ENCODE measurements around the gene PTH1R.

PTH1R gene

DNA sequence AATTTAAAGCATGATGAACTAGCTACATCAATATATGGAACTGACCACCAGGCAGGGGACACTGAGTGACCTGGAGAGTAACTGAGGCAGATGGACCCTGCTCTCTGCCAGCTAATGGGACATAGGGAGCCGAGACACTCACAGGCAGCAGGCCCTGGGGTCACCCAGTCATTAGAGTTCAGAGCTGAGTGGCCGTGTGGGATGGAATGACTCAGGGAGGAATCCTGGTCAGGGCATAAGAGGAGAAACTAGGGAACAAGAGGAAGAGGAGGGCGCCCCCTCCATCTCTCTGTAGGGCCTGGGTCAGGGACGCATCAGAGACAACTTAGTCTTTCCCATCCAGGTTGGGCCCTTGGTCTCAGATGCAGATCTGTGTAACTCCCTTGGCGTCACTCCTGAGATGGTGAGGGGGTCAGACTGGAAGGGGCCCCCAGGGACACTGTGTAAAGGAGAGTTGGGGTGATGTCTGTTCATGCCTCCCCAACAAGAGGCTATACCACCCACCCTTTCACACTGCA lies 59.3 kb downstream of the PTH1R start:
- H3K27ac ChIP-seq (ENCODE audit: low read depth, low read length), result no peak overlapping the region
- 90% methylated on average over 5 of the region's 5 CpGs for WGBS
- no peak overlapping the region for H3K9ac ChIP-seq (ENCODE audit: low read depth, low read length)
- peaks cover 50% of the 10 kb centered on the region for H3K36me3 ChIP-seq (ENCODE audit: insufficient read depth, low read length)
- H3K4me1 ChIP-seq (ENCODE audit: insufficient read depth, low read length), result peaks cover 25% of the 10 kb centered on the region
- no peaks in the 10 kb centered on the region for H3K9me3 ChIP-seq (ENCODE audit: insufficient read depth, low read depth, low read length)
- no peaks in the 10 kb centered on the region for H3K27me3 ChIP-seq (ENCODE audit: insufficient read depth, low read length)
- no peak overlapping the region for H3K4me3 ChIP-seq (ENCODE audit: low read length)

DNA sequence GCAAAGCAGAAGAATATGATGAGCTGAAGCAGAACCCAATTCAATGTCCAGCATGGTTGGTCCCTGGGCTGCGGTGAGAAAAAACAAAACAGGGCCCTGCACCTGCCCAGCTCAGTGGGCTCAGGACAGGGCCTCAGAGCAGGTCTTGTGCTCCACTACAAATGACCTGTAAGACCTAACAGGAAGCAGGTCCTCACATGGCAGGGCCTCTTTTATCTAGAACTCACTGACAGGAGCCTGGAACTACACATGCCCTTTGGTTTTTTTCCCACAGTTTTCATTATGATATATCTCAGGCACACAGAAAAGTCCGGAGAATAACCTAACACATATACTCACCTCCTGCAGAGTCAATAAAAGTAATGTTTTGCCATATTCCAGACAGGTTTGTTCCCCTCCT lies 60.6 kb downstream of the PTH1R start:
- WGBS, result 94% methylated on average over 2 of the region's 2 CpGs
- no peak overlapping the region for H3K4me3 ChIP-seq (ENCODE audit: low read length)
- H3K9me3 ChIP-seq (ENCODE audit: insufficient read depth, low read depth, low read length), result no peaks in the 10 kb centered on the region
- H3K9ac ChIP-seq (ENCODE audit: low read depth, low read length), result no peak overlapping the region
- H3K27me3 ChIP-seq (ENCODE audit: insufficient read depth, low read length), result no peaks in the 10 kb centered on the region
- H3K4me1 ChIP-seq (ENCODE audit: insufficient read depth, low read length), result peaks cover 27% of the 10 kb centered on the region
- peaks cover 56% of the 10 kb centered on the region for H3K36me3 ChIP-seq (ENCODE audit: insufficient read depth, low read length)
- no peak overlapping the region for H3K27ac ChIP-seq (ENCODE audit: low read depth, low read length)

DNA sequence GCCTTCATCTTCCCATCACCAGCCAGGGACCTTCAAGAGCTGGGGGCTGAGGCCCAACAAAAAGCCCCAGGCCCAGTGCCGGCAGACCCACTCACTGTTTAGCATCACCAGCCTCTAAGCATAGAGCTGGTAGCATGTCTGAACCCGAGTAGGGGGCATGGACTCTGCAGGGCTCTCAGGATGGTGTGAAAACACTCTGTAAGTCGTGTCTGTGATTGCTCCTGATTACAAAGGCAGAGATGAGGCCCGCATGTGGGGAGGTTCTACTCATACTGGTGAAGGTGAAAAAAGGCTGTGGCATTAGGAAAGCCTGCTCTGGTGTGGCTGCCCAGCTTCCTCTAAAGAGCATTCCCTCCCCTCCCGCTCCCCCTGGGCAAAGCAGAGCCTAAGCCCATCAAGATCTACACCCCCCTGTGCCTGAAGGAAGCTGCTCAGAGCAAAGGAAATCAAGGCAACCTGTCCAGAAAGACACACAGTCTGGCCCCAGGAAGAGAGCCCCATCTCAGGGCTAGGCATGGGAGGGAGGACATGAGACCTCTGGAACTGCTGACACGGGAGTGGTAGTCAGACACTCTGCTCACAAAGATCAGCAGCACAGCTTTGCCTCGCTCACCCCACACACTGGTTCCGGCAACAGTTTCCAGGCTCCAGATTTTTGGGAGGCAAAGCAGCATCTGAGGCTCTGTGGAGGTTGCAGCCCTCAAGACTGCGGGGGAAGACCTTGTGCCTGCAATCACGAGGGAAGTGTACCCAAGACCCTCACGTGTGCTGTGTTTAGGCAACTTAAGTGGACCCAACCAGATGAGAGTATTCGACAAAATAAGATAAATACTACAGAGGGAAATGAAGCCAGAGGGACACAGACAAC lies 62.3 kb downstream of the PTH1R start:
- H3K4me1 ChIP-seq (ENCODE audit: insufficient read depth, low read length), result peaks cover 36% of the 10 kb centered on the region

DNA sequence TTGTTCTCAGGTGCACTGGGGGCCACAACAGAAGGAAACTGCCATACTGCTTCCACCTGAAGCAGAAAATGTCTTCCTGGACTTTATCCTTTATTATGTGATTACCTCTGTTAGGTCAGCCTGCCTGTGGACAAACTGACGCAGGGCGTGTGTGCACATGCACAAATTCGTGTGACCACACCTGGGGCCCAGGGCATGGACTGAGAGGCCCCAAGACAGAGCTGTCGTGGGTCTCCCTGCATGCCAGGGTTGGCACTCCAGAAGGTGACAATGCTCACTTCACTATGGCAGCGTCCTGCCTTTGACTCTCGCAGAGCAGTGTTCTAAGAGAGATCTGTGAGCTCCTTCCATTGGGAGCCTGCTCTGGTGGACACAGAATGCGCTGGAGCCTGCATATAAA lies 64.6 kb downstream of the PTH1R start:
- Histone ChIP-seq H3K4me1 (ENCODE audit: insufficient read depth, low read length) (peaks cover 23% of the 10 kb centered on the region), H3K36me3 (ENCODE audit: insufficient read depth, low read length) (peaks cover 53% of the 10 kb centered on the region), H3K9ac (ENCODE audit: low read depth, low read length) (no peak overlapping the region), H3K27me3 (ENCODE audit: insufficient read depth, low read length) (no peaks in the 10 kb centered on the region), H3K27ac (ENCODE audit: low read depth, low read length) (no peak overlapping the region), H3K9me3 (ENCODE audit: insufficient read depth, low read depth, low read length) (no peaks in the 10 kb centered on the region), H3K4me3 (ENCODE audit: low read length) (no peak overlapping the region)
- WGBS, result 94% methylated on average over 7 of the region's 7 CpGs

More for the DNA sequence above, 62.3 kb downstream of the PTH1R start:
- no peak overlapping the region for H3K4me3 ChIP-seq (ENCODE audit: low read length)
- WGBS, result 90% methylated on average over 12 of the region's 12 CpGs
- no peaks in the 10 kb centered on the region for H3K27me3 ChIP-seq (ENCODE audit: insufficient read depth, low read length)
- no peak overlapping the region for H3K27ac ChIP-seq (ENCODE audit: low read depth, low read length)
- no peaks in the 10 kb centered on the region for H3K9me3 ChIP-seq (ENCODE audit: insufficient read depth, low read depth, low read length)
- H3K9ac ChIP-seq (ENCODE audit: low read depth, low read length), result no peak overlapping the region
- H3K36me3 ChIP-seq (ENCODE audit: insufficient read depth, low read length), result peaks cover 56% of the 10 kb centered on the region

DNA sequence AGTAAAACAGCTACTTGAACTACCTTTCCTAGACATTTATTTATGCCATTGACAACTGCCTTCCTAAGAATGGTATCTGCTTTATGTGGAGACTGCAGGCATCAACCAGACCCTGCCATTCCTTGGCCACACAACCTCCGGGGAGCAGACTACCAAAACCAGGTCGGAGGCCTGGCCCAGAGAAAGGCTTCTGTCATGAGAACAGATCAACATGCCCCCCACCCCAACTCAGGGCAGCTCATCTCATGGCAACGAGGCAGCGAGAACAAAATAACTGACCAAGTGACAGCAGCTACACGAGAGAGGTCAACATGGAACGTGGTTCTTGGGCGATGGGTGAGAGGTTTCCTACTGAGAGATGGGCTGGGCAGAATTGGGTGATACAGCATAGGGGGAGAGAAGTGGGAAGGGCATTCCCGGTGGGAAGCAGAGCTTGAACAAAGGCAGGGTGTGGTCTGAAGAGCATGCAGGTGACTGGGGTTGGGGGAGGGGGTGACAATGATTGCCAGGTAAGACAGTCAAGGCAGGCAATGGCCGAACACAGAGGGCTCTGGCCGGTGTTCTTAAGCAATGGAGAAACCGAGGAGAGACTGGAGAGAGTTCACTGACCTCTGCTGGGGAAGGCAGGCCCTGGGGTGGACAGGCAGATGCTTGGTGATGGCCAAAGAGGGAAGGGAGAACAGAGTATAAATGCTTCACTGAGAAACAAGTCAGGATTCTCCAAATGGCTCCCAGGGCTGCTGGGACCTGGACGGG lies 65.1 kb downstream of the PTH1R start:
- Histone ChIP-seq H3K9me3 (ENCODE audit: insufficient read depth, low read depth, low read length) (no peaks in the 10 kb centered on the region), H3K4me3 (ENCODE audit: low read length) (no peak overlapping the region), H3K9ac (ENCODE audit: low read depth, low read length) (no peak overlapping the region; the same call in 1 of the 2 replicates), H3K4me1 (ENCODE audit: insufficient read depth, low read length) (peaks cover 23% of the 10 kb centered on the region), H3K27me3 (ENCODE audit: insufficient read depth, low read length) (no peaks in the 10 kb centered on the region), H3K36me3 (ENCODE audit: insufficient read depth, low read length) (peaks cover 52% of the 10 kb centered on the region), H3K27ac (ENCODE audit: low read depth, low read length) (no peak overlapping the region)
- WGBS, result 87% methylated on average over 12 of the region's 12 CpGs

DNA sequence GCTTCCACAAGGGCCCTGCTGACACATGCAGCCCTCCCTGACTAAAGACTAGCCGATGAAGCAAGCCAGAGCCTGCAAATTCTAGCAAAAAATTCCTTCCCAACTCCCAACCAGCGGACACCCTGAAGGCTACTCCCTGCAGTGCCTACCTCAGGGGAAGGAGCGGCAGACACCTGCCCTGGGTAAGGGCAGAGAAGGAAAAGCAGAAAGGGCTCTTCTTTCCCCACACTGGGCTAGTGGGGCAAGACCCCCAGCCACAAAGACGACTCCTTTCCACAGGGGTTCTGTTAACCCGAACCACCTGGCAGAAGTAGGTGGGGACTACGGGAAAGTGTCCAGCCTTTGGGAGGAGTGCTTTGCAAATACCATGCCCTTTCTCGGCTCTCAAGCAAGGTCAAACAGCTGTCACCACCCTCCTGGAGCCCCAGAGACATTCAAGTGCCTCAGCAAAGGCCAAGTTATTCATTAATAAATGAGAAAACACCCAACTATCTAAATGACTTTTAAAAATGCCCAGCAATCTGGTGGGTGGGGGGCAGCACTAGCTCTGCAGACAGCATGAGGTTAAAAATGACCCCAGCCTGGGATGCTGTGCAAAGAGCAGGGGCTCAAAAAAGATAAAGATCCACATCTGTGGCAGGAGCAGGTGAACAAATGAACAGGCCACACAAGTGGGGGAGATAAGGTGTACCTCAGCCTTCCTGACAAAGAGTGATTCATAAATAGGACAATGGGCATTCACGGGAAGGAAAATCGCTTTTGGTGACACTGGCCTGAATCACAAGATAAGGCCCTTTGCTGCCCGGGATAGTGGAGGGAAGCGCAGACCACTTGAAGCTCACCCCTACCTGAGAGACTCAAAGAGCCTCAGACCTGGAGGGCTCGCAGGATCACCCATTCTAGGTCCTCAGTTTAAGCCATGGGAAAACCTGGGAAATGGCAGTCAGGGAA lies 66.0 kb downstream of the PTH1R start:
- WGBS, result 90% methylated on average over 12 of the region's 12 CpGs
- no peak overlapping the region for H3K4me3 ChIP-seq (ENCODE audit: low read length)
- no peak overlapping the region for H3K27ac ChIP-seq (ENCODE audit: low read depth, low read length)
- H3K9me3 ChIP-seq (ENCODE audit: insufficient read depth, low read depth, low read length), result no peaks in the 10 kb centered on the region
- H3K4me1 ChIP-seq (ENCODE audit: insufficient read depth, low read length), result peaks cover 23% of the 10 kb centered on the region
- no peaks in the 10 kb centered on the region for H3K27me3 ChIP-seq (ENCODE audit: insufficient read depth, low read length)
- H3K36me3 ChIP-seq (ENCODE audit: insufficient read depth, low read length), result peaks cover 47% of the 10 kb centered on the region
- no peak overlapping the region for H3K9ac ChIP-seq (ENCODE audit: low read depth, low read length)

DNA sequence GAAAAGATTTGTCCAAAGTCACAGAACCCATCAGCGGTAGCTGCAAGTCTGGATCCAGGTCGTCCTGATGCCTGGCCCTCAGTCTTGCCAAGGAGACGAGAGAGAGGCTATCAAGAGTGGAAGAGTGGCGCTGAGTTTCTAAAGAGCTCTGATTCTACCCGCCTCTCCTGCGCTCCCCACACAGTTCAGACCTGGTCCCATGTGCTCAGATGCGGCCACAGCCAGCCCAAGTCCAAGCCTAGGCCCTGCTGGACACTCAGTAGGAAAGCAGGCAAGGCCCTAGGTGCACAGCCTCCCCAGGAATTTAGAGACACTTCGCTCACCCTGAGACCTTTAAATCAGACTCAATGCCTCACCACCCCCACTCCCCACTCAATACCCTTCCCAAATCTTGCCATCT lies 66.7 kb downstream of the PTH1R start:
- Histone ChIP-seq H3K36me3 (ENCODE audit: insufficient read depth, low read length) (peaks cover 40% of the 10 kb centered on the region), H3K4me3 (ENCODE audit: low read length) (no peak overlapping the region), H3K9ac (ENCODE audit: low read depth, low read length) (no peak overlapping the region), H3K4me1 (ENCODE audit: insufficient read depth, low read length) (peaks cover 27% of the 10 kb centered on the region), H3K27ac (ENCODE audit: low read depth, low read length) (no peak overlapping the region; the same call in 1 of the 2 replicates), H3K27me3 (ENCODE audit: insufficient read depth, low read length) (no peaks in the 10 kb centered on the region), H3K9me3 (ENCODE audit: insufficient read depth, low read depth, low read length) (no peaks in the 10 kb centered on the region)
- WGBS, result 90% methylated on average over 8 of the region's 8 CpGs

DNA sequence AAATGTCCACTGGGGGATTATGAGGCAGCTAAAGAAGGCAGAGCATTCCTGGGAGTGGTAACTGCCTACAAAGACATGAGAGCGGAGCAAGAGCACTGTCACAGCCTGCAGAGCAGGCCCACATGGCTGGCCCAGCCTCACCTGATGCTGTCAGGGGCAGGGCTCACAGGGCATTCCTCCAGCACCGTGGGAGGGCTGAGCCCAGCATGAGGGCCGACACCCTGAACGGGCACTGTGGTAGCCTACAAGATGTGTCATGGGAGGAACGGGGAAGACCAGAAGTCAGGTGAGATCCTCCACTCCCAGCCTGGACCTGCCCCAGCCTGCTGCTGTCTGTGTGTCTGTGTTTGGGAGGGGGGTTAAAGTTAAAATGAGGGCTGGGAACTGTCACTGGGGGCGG lies 68.9 kb downstream of the PTH1R start:
- Histone ChIP-seq H3K36me3 (ENCODE audit: insufficient read depth, low read length) (peaks cover 23% of the 10 kb centered on the region), H3K4me1 (ENCODE audit: insufficient read depth, low read length) (peaks cover 30% of the 10 kb centered on the region), H3K27me3 (ENCODE audit: insufficient read depth, low read length) (no peaks in the 10 kb centered on the region), H3K9me3 (ENCODE audit: insufficient read depth, low read depth, low read length) (no peaks in the 10 kb centered on the region), H3K4me3 (ENCODE audit: low read length) (no peak overlapping the region), H3K27ac (ENCODE audit: low read depth, low read length) (no peak overlapping the region), H3K9ac (ENCODE audit: low read depth, low read length) (no peak overlapping the region)
- 73% methylated on average over 5 of the region's 6 CpGs for WGBS

DNA sequence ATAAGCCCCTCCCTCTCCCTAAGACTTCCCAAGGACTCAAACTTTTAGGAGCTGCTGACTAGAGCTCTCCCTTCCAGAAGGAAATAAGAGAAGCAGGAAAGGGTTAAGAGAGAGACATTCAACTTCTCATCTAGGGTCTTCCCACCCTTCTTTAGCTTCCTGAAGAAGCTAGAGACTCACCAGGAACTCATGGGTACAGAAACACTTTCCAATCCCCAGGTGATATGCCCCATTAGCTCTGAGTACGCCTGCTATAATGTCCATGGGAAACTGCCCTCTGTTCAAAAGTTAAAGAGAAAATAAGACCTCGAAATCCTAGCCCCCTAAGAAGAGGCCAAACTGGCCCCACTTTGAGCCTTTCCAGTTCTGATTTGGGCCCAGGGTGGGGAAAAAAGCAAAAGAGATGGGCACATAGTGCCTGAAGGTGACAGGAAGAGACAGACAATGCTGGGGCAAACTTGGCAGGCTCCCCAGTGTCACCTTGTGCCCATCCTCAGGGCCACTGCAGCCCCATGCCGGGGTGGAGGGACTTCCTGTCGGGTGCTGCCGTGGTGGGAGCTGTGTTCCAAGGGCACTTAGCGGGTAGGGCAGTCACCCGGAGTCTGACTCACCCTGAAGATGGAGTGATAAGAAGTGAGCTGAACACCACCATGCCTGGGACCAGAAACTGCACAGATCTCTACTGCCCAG lies 69.5 kb downstream of the PTH1R start:
- no peak overlapping the region for H3K9ac ChIP-seq (ENCODE audit: low read depth, low read length)
- no peaks in the 10 kb centered on the region for H3K9me3 ChIP-seq (ENCODE audit: insufficient read depth, low read depth, low read length)
- peaks cover 23% of the 10 kb centered on the region for H3K36me3 ChIP-seq (ENCODE audit: insufficient read depth, low read length)
- H3K4me3 ChIP-seq (ENCODE audit: low read length), result no peak overlapping the region
- no peaks in the 10 kb centered on the region for H3K27me3 ChIP-seq (ENCODE audit: insufficient read depth, low read length)
- WGBS, result 75% methylated on average over 7 of the region's 7 CpGs
- H3K4me1 ChIP-seq (ENCODE audit: insufficient read depth, low read length), result peaks cover 30% of the 10 kb centered on the region
- H3K27ac ChIP-seq (ENCODE audit: low read depth, low read length), result no peak overlapping the region

DNA sequence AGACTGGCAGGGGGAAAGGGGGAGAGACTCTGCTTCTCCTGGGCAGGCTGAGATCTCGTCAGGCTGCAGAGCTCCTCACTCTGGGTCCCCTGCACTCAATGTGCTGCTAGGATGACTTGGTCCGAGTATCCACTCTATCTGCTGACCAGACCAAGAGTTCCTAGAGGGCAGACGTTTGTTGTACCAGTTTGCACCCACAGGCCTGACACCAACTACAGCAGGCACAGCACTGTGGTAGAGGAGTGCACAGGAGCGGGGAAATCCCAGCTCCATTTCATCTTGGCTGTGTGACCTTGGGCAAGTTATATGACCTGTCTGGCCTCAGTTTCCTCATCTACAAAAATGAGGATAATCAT lies 70.0 kb downstream of the PTH1R start:
- no peaks in the 10 kb centered on the region for H3K9me3 ChIP-seq (ENCODE audit: insufficient read depth, low read depth, low read length)
- no peaks in the 10 kb centered on the region for H3K27me3 ChIP-seq (ENCODE audit: insufficient read depth, low read length)
- H3K36me3 ChIP-seq (ENCODE audit: insufficient read depth, low read length), result peaks cover 18% of the 10 kb centered on the region
- peaks cover 30% of the 10 kb centered on the region for H3K4me1 ChIP-seq (ENCODE audit: insufficient read depth, low read length)
- no peak overlapping the region for H3K9ac ChIP-seq (ENCODE audit: low read depth, low read length)
- H3K27ac ChIP-seq (ENCODE audit: low read depth, low read length), result no peak overlapping the region
- WGBS, result 90% methylated on average over 4 of the region's 4 CpGs
- H3K4me3 ChIP-seq (ENCODE audit: low read length), result no peak overlapping the region
